GM23248 (cell line): Measurements from ENCODE around the gene LPAR2. TPM values are rescaled to one million over a fixed set of nuclear protein-coding genes. Genes with fewer than 3 reads are reported as not detected.

Experiments used
- DNase-seq: peaks from one replicate; pipeline ENCODE4 v3.0.0-alpha.2; 2015
- H2AFZ ChIP-seq: fragments of 200-600 bp; sonication (generic); 2 replicates; pipeline ENCODE4 v1.6.1; 2016; ENCODE audit warnings: antibody characterized with exemption
- H3F3A ChIP-seq: fragments of 200-600 bp; sonication (generic); 2 replicates; pipeline ENCODE4 v1.6.1; 2016; ENCODE audit warnings: mild to moderate bottlenecking, antibody characterized with exemption, mixed run types; ENCODE audit not compliant: insufficient read depth
- H3K27ac ChIP-seq: fragments of 200-600 bp; sonication (generic); 2 replicates; pipeline ENCODE4 v1.5.1; 2016; ENCODE audit warnings: mild to moderate bottlenecking
- H3K27me3 ChIP-seq: fragments of 200-600 bp; sonication (generic); replicated peaks from 2 replicates; pipeline ENCODE4 v1.6.1; 2016; ENCODE audit warnings: mild to moderate bottlenecking; ENCODE audit not compliant: insufficient read depth
- H3K36me3 ChIP-seq: fragments of 200-600 bp; sonication (generic); 2 replicates; pipeline ENCODE4 v1.6.1; 2016; ENCODE audit warnings: low read depth, mild to moderate bottlenecking
- H3K4me1 ChIP-seq: fragments of 200-600 bp; sonication (generic); 2 replicates; pipeline ENCODE4 v1.6.1; 2016; ENCODE audit warnings: mild to moderate bottlenecking; ENCODE audit not compliant: insufficient read depth
- H3K4me2 ChIP-seq: fragments of 200-600 bp; sonication (generic); one replicate; pipeline ENCODE4 v1.6.1; 2016; ENCODE audit warnings: mild to moderate bottlenecking; ENCODE audit not compliant: unreplicated experiment
- H3K4me3 ChIP-seq: fragments of 200-600 bp; sonication (generic); 2 replicates; pipeline ENCODE4 v1.5.1; 2016; ENCODE audit warnings: mild to moderate bottlenecking
- H3K79me2 ChIP-seq: fragments of 200-600 bp; sonication (generic); 2 replicates; pipeline ENCODE4 v1.6.1; 2016; ENCODE audit warnings: mild to moderate bottlenecking; ENCODE audit not compliant: insufficient read depth
- H3K9ac ChIP-seq: fragments of 200-600 bp; sonication (generic); 2 replicates; pipeline ENCODE4 v1.6.1; 2016; ENCODE audit warnings: mild to moderate bottlenecking
- H3K9me2 ChIP-seq: fragments of 200-600 bp; sonication (generic); 2 replicates; pipeline ENCODE4 v1.6.1; 2016; ENCODE audit warnings: mixed run types, mild to moderate bottlenecking, moderate library complexity; ENCODE audit not compliant: insufficient read depth
- H3K9me3 ChIP-seq: fragments of 200-600 bp; sonication (generic); one replicate; pipeline ENCODE4 v1.6.1; 2017; ENCODE audit warnings: low read depth
- H4K20me1 ChIP-seq: fragments of 200-600 bp; sonication (generic); 2 replicates; pipeline ENCODE4 v1.6.0; 2016; ENCODE audit not compliant: insufficient read depth
- EZH2 ChIP-seq: fragments of 200-600 bp; sonication (generic); IDR thresholded peaks from 2 replicates; pipeline ENCODE4 v1.6.1; 2018; ENCODE audit warnings: antibody characterized with exemption, mild to moderate bottlenecking; ENCODE audit not compliant: insufficient read depth, poor library complexity, severe bottlenecking
- EZH2phosphoT487 ChIP-seq: fragments of 200-600 bp; sonication (generic); IDR thresholded peaks from 2 replicates; pipeline ENCODE4 v1.6.1; 2018; ENCODE audit warnings: antibody characterized with exemption, moderate library complexity, mild to moderate bottlenecking, low read depth; ENCODE audit not compliant: insufficient read depth
- WGBS, 2 experiments: methylation state at CpG; one replicate each; pipeline ENCODE4 v1.1.6; 2015 to 2017; ENCODE audit warnings: low lambda C conversion rate in 2 of 2, low coverage in 1 of 2; ENCODE audit errors: missing lambda C conversion rate in 2 of 2; 5-methylcytosine and 5-hydroxymethylcytosine counted together
- in situ Hi-C: fragments of 300-500 bp; cut with MboI; formaldehyde crosslinking; loops from 2 replicates; pipeline ENCODE4 v1.15.0; 2020
- polyA plus RNA-seq: library from polyadenylated mRNA; unstranded; fragments of >200 nt; fragmentation: Nextera tagmentation; extraction: Ambion mirVana; gene quantifications from 2 replicates; pipeline ENCODE4 v1.2.1, GENCODE V29; 2016
- total RNA-seq: library from RNA; depleted of rRNA; stranded (reverse); fragments of >200 nt; shearing (Covaris generic); gene quantifications from 2 replicates; pipeline ENCODE4 v1.2.3, GENCODE V29; 2014; rRNA removed

The LPAR2 gene
- total and polyA plus RNA-seq, 2 experiments from 2014 or later: 1.3 to 1.8 TPM

DNA sequence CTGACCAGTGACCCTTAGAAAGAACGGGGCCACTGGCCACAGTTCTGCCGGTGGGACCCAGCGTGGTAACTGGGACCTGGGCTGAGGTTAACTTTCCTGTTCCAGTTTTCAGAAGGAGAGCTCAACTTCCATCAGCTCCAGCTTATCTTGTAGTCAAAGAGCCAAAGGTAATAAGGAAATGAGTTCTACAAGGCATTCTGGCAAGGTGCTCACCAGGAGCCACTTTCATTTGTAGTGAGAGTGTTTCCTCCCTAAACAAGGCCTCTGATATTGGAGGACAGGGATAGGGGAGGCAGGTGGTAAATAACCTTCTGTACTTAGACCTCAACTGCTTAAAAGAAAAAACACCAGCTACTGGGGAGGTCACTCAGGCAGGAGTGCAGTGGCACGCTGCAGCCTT is 47.6 kb downstream of the LPAR2 start:
- 97 to 98% methylated on average over 4 of the region's 4 CpGs for WGBS, 2 experiments
- H3K9me2 ChIP-seq: no peaks in the 10 kb centered on the region
- H3K27me3 ChIP-seq: no peaks in the 10 kb centered on the region
- H3K36me3 ChIP-seq: no peaks in the 10 kb centered on the region
- TF ChIP-seq EZH2phosphoT487: no peak
- TF ChIP-seq EZH2: no peak
- H3K9me3 ChIP-seq: no peaks in the 10 kb centered on the region
- no peak for DNase-seq
- H3K79me2 ChIP-seq: no peaks in the 10 kb centered on the region
- in situ Hi-C loops: no loop called here
- H4K20me1 ChIP-seq: no peaks in the 10 kb centered on the region
- H3K9ac ChIP-seq: no peak overlapping the region
- H3K4me3 ChIP-seq: no peak overlapping the region
- no peak overlapping the region for H3K27ac ChIP-seq
- H3K4me1 ChIP-seq: no peaks in the 10 kb centered on the region
- H3K4me2 ChIP-seq: no peak overlapping the region
- H3F3A ChIP-seq: no peaks in the 10 kb centered on the region
- H2AFZ ChIP-seq: no peak overlapping the region

DNA sequence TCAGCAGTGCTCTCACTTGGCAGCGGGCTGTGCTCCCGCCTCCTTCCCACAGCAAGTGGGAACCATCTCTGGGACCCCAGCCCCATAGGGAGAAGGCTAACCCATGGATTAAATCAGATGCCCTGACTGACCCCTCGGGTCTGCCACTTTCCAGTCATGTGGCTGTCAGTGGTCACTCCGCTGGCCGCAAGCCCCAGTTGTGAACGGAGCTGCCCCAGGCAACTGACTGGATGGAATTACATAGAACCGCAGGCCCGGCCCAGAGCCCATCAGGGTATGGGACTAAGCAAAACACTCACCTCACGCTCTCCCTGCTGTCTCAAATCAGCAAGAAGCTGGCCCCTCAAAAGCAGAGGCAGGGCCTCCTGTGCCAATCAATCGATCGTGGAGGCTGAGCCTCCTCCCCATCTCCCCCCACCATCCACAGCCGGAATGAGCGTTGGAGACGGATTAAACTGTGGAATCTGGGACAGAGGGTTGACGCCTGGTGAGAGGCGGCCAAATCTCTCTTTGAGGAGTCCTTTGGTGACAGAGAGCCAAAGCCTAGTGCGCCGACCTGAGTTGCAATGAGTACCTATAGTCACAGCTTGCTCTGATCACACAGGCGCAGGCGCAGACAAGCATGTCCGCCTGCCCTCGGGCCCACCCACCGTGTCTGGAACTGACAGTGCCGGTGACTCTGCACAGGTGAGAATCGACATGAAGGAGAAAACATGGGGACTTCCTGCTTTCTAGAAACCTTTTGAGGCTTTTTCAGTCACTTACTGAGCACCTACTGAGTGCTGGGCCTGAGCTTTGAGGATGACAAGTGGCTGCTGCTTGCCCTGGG is 48.3 kb downstream of the LPAR2 start:
- no peaks in the 10 kb centered on the region for H3K36me3 ChIP-seq
- no peak overlapping the region for H3K27ac ChIP-seq
- no peaks in the 10 kb centered on the region for H3F3A ChIP-seq
- H3K4me1 ChIP-seq: no peaks in the 10 kb centered on the region
- in situ Hi-C loops: no loop called here
- TF ChIP-seq EZH2phosphoT487: no peak
- TF ChIP-seq EZH2: no peak
- no peak overlapping the region for H2AFZ ChIP-seq
- H3K79me2 ChIP-seq: no peaks in the 10 kb centered on the region
- no peaks in the 10 kb centered on the region for H4K20me1 ChIP-seq
- H3K9me3 ChIP-seq: no peaks in the 10 kb centered on the region
- WGBS, 2 experiments: 90 to 94% methylated on average over 25 of the region's 25 CpGs
- no peaks in the 10 kb centered on the region for H3K27me3 ChIP-seq
- H3K9ac ChIP-seq: no peak overlapping the region
- H3K4me3 ChIP-seq: no peak overlapping the region
- no peaks in the 10 kb centered on the region for H3K9me2 ChIP-seq
- H3K4me2 ChIP-seq: no peak overlapping the region
- DNase-seq: no peak

DNA sequence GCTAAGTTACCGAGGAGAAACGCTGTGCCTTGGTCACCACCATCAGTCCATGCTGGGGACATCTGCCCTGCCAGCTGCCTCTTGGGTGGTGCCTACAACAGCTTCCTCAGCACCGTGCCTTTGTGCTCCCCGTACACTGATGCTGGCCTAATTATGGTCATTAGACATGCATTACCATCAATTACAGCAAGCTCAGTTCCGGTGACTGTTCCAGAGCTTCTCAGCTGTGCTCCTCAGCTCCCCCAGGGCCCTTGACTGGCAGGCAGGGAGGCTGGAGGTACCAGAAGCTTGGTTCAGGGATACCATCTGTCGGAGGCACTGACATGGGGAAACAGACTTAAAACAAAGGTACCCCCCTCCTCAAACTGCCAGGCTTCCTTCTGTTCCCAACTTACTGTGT is 49.8 kb downstream of the LPAR2 start:
- Histone ChIP-seq H4K20me1 (no peaks in the 10 kb centered on the region), H3K9ac (no peak overlapping the region), H3K27me3 (no peaks in the 10 kb centered on the region), H3K36me3 (no peaks in the 10 kb centered on the region), H3K9me3 (no peaks in the 10 kb centered on the region), H3K79me2 (no peaks in the 10 kb centered on the region), H3F3A (no peaks in the 10 kb centered on the region), H3K27ac (no peak overlapping the region), H3K4me1 (no peaks in the 10 kb centered on the region), H2AFZ (no peak overlapping the region), H3K4me2 (no peak overlapping the region), H3K4me3 (no peak overlapping the region), H3K9me2 (no peaks in the 10 kb centered on the region)
- DNase-seq: no peak
- no peak for TF ChIP-seq EZH2phosphoT487
- no peak for TF ChIP-seq EZH2
- WGBS, 2 experiments: 93% methylated on average over 6 of the region's 6 CpGs
- in situ Hi-C loops: no loop called here

DNA sequence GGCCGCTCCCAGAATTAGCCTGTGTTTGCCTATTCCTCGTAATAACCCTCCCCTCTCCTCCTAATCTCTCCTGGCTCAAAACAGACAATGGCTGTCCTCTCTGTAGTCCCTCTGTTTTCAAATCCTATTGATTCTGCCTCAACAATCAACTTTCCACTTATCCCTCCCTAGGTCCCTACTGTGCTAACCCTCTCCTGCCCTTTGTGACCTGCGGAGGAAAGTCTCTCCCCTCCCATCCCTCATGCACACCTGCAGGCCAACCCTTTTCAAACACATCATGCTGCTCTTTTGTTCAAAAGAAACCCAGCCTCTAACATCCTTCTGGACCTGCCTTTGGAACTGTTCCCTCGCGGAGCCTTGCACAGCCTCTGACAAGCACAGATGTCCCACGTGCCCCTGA is 52.6 kb downstream of the LPAR2 start:
- WGBS, 2 experiments: 88 to 92% methylated on average over 6 of the region's 6 CpGs
- Histone ChIP-seq H3K36me3 (no peaks in the 10 kb centered on the region), H3K9me3 (no peaks in the 10 kb centered on the region), H3K4me1 (no peaks in the 10 kb centered on the region), H3K79me2 (no peaks in the 10 kb centered on the region), H3K9me2 (no peaks in the 10 kb centered on the region), H3F3A (no peaks in the 10 kb centered on the region), H2AFZ (no peak overlapping the region), H3K4me2 (no peak overlapping the region), H3K9ac (no peak overlapping the region), H3K27ac (no peak overlapping the region), H3K4me3 (no peak overlapping the region), H3K27me3 (no peaks in the 10 kb centered on the region), H4K20me1 (no peaks in the 10 kb centered on the region)
- DNase-seq: no peak
- no peak for TF ChIP-seq EZH2
- no peak for TF ChIP-seq EZH2phosphoT487
- in situ Hi-C loops: no loop called here

Other genes with a start within 250 kb of the LPAR2 start
- 42.7 and 52.1 TPM in 2 replicates for gene GATAD2A, start 222.5 kb downstream of the LPAR2 start, total RNA-seq
- 13.9 and 15.4 TPM in 2 replicates for gene GATAD2A, start 222.5 kb downstream of the LPAR2 start, polyA plus RNA-seq
- gene TSSK6, start 112.7 kb downstream of the LPAR2 start, total RNA-seq: 0.25 and 2.3 TPM in 2 replicates
- 0.70 and 0.95 TPM in 2 replicates for gene TSSK6, start 112.7 kb downstream of the LPAR2 start, polyA plus RNA-seq
- 18.3 and 92.4 TPM in 2 replicates for gene NDUFA13, start 112.0 kb downstream of the LPAR2 start, total RNA-seq
- gene NDUFA13, start 112.0 kb downstream of the LPAR2 start, polyA plus RNA-seq: 466 and 474 TPM in 2 replicates
- gene YJEFN3, start 99.3 kb downstream of the LPAR2 start, total RNA-seq: 0.25 TPM in 1 of 2 replicates, not detected in the other
- 1.3 and 2.4 TPM in 2 replicates for gene YJEFN3, start 99.3 kb downstream of the LPAR2 start, polyA plus RNA-seq
- 0.11 and 0.25 TPM in 2 replicates for gene CILP2, start 90.0 kb downstream of the LPAR2 start, total RNA-seq
- 0.48 and 0.62 TPM in 2 replicates for gene CILP2, start 90.0 kb downstream of the LPAR2 start, polyA plus RNA-seq
- 0.32 TPM in 1 of 2 replicates, not detected in the other for gene PBX4, start 9.5 kb downstream of the LPAR2 start, total RNA-seq
- 0.63 and 0.71 TPM in 2 replicates for gene PBX4, start 9.5 kb downstream of the LPAR2 start, polyA plus RNA-seq
- gene GMIP, start 15.4 kb upstream of the LPAR2 start, total RNA-seq: 2.9 and 5.0 TPM in 2 replicates
- gene GMIP, start 15.4 kb upstream of the LPAR2 start, polyA plus RNA-seq: 3.0 and 3.1 TPM in 2 replicates
- gene ATP13A1, start 35.5 kb upstream of the LPAR2 start, total RNA-seq: 86.6 and 101 TPM in 2 replicates
- 42.3 TPM in 2 replicates for gene ATP13A1, start 35.5 kb upstream of the LPAR2 start, polyA plus RNA-seq
- 3.7 and 11.4 TPM in 2 replicates for gene ZNF101, start 40.6 kb upstream of the LPAR2 start, total RNA-seq
- 3.7 and 4.5 TPM in 2 replicates for gene ZNF101, start 40.6 kb upstream of the LPAR2 start, polyA plus RNA-seq
- gene ZNF14, start 104.9 kb upstream of the LPAR2 start, total RNA-seq: 2.9 and 3.8 TPM in 2 replicates
- 3.2 and 3.3 TPM in 2 replicates for gene ZNF14, start 104.9 kb upstream of the LPAR2 start, polyA plus RNA-seq
- gene ZNF506, start 193.5 kb upstream of the LPAR2 start, total RNA-seq: 11.8 and 20.0 TPM in 2 replicates
- 13.2 and 13.3 TPM in 2 replicates for gene ZNF506, start 193.5 kb upstream of the LPAR2 start, polyA plus RNA-seq
- gene ZNF253, start 237.7 kb upstream of the LPAR2 start, total RNA-seq: 2.0 and 2.1 TPM in 2 replicates
- 2.9 and 3.2 TPM in 2 replicates for gene ZNF253, start 237.7 kb upstream of the LPAR2 start, polyA plus RNA-seq